IPS-NIHi11 (cell line): Measurements from ENCODE around the gene ZNF593.
A peak's percentile ranks its signal among the peaks of the same experiment; 100 is the strongest.

Source experiments
- DNase-seq: peaks from one replicate; pipeline ENCODE4 v3.0.0; 2012; ENCODE audit warnings: mixed read lengths, low spot score

ZNF593 gene

DNA sequence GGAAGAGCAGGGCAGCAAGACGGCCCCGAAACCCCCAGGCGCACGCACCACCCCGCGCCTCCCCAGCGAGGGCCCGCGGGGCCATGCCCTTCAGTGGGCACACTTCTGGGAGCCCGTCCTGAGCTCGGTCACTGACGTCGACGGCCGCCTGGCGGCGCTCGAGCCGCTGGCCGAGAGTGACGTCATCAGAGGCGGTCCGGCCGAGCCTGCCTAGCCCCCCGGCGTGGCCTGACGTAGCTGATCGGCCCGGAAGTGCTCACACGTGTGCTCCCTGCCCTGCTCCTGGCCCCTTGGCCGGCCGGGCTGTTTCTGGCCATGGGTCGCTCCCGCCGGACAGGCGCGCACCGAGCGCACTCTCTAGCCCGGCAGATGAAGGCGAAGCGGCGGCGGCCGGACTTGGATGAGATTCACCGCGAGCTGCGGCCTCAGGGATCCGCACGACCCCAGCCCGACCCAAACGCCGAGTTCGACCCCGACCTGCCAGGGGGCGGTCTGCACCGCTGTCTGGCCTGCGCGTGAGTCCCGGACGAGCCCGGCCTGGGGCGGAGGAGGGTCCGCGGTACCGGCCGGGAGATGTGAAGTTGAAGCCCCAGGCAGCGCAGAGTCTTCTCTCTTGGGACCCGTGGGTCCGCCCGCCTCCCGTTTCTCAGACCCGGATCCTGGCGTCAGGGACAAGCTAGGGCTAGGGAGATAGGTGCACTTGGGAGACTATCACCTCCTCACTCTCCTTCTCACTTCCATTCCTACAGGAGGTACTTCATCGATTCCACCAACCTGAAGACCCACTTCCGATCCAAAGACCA lies at the start of gene ZNF593:
ZNF593 (plus strand) TSS at position 240 of the 803 bp plus-strand sequence; CDS start at position 316, 76 bp downstream.
- DNase-seq = peak; percentile 98

- DNase-seq = no peak
These were observed 47.6 kb upstream of the ZNF593 start for GRCh38 chr1:26121854-26122773.

DNA sequence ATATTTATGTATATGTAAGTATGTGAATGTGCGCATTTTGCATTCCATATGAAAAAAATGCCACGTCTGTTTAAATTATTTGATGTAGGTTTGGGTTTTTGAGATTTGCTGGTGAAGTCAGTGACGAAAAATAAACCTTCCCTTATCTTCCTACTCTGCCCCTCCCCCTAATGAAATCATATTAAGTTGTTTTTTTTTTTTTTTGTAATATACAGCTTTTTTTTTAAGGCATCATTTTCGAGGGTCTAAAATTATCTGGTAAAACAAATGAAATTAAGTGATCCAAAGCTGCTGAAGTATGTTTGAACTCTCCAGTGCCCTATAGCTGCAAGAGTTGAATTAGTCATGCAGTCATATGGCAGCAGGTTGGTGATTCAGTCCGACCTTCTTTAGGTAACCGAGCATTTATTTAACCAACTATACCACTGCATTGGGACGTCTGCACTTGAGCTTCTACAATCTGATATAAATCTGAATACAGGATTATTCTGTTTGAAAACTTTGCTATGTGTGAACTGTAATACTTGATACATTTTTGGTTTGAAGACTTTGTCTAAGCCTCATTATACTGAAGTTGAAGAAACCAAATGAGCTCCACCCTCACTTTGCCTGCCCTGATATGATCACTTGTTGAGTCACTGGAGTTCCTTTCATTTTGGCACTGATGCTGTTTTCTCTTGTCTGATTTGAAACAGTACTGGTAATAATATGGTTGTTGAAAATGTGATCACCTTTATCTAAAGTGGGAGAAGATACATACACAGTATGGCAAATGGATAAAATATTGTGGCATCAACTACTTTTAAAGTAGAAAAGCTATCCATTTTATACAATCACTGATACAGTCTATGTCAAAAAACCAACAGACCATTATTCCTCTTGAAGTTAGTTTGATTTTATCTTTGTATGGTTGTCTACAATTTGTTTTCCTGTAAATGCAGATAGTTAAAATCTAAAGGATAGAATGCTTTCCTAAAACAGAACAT lies 46.4 kb upstream of the ZNF593 start:
- DNase-seq = no peak

DNA sequence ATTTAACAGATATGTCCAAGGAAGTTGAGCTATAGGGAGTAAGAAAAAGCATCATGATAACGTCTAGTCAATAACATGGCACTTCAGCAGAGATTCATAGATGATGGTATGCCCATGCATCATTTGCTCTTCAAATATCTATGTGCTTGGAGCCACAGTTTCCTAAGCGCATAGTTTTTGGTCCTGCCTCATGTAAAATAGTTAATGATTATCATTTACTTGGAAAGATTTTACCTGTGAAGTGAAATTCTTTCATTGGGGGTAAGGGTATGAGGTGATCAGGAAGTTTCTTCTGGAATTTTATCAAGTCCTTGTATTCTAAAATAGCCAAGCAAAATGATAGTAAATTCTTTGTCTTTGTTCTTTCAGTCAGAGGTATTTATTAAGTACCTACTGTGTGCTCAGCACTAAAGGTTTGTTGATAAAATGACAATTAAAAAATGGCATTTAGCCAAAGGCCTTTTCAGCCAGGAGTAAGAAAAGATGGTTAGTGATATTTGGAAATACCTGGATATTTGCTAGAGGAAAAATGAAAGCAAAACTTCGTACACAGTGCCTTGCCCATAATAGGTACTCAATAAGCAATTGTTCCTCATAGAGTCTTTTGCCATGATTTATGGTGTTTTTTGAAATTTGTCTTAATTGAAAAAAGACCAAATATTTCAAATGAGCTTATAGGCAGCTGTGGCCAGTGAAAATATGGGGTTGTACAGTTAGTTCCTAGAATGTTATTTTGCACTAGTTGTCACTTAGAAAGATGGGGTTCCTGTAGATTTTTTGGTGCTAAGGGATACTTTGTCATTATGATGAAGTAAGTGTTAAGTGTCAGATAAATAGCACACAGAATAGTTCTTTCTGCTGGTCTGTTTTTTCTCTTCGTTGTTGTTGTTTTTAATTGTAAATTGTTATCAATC lies 45.0 kb upstream of the ZNF593 start:
- no peak for DNase-seq

DNA sequence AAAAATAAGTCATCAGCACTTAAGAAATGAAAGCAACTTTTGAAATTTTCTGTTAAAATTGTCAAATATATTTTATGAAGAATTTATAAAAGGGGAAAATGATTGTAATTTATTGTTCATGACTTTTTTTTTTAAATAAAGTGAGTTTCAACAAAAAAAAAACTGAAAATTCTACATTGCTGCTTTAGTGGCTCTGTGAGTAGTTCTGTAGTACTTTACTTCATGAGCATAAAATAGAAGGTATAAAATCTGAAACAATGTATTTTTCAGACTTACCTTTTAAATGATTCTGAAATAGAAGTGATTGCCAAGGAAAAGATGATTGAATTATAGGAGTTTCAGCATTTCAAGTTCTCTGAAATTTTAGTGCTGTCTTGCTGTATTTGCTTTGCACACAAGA lies 44.3 kb upstream of the ZNF593 start:
- DNase-seq = no peak

DNA sequence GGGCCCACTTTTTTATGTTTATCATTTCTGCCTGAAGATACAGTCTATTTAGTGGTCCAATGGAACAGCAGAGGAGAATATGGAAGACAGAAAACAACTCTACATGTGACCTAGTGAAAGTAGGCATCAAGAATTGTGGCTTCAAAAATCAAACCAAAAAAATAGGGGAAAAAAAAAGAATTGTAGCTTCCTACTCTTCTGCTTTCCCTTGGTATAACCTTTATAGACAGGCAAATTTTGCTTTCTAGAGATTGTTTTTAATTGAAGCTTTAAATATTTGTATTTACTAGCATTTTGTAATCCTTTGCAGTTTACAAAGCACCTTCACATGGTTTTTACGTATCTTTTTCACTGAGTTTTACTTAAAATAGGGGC lies 43.8 kb upstream of the ZNF593 start:
- no peak for DNase-seq

DNA sequence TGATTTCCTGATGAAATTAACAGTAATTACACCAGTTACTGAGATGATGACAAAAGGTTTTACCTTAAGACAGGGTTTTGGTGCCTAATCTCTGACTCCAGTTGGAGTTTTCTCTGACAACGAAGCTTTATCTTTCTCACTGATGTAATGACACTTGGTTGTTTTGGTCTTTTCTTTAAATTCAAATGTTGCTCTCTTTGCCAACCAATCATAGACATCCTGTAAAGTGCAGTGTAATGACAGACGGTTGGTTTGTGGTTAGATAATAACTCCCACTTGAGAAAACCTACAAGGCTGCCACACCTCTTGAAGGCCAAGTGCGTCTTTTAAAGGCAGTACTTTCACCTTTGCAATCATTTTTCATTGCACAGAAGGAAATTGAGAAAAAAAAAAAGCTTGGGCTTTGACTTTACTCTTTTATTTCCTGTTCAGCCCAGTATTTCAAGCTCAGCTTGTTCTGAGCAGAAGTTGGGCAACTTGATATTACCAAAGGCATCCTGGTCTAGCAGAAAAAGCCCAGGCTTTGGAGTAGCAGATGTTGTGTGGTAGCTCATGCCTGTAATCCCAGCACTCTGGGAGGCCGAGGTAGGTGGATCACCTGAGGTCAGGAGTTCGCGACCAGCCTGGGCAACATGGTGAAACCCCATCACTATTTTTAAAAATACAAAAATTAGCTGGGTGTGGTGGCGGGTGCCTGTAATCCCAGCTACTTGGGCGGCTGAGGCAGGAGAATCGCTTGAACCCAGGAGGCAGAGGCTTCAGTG lies 43.2 kb upstream of the ZNF593 start:
- DNase-seq = no peak

DNA sequence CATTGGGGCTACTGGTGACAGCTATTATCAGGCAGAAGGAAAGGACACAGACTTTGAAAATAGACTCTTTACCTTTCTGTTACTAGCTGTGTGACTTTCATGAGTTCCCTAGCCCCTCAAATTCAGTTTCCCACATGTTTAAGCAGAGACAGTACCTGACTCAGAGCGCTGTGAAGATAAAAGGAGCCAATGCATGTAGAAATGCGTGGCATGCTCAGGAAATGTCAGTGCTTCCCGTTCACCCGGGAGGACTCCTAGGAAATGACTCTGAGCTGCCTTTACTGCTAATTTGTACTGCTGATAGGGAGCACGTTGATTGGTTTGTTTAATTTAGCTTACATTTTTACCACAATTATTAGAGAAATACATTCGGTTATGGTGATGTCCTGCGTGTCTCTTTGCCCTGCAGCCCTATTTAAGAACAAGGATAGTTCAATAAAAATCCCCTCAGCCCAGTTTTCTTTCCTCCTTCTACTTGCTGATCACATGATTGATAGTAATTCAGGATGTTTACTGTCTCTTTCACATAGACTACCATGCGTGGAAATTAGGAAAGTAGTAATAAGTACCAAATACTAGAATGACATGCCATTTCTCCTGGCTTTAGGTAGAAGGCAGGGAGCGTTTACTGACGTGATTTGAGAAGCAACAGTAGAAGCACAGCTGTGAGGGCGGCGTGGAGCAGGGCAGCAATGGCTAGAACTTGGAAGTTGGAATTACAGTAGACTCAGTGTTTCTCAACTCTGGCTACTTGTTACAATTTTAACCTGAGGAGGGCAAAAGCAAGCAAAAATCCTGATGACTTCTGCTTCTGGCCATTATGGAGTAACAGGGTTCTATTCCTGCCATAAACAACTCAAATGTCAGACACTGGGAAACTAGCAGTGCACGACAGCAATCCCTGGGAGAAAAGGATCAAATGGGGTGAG lies 42.2 kb upstream of the ZNF593 start:
- DNase-seq = no peak

GRCh38 chr1:26129778-26130177 lies 39.9 kb upstream of the ZNF593 start:
- DNase-seq = no peak

DNA sequence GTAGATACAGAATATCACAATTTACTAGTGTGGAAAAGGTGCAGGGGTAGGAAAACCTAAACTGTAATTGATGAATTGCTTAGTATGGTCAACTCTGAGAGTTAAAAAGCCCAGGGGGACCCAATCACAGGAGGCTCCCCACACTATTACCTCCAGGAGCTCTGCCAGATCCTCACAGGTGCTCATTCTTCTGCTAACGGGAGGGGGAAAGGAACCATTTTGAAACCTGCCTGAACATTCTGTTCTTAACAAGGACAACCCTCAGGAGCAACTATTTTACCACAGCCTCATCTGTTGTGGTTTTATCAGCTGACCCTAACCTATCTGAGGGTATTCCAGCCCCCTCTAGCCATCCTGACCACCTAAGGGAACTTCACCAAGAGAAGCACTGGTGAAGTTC lies 39.0 kb upstream of the ZNF593 start:
- no peak for DNase-seq

GRCh38 chr1:26132128-26132833 lies 37.4 kb upstream of the ZNF593 start:
- DNase-seq = peak; percentile 43

DNA sequence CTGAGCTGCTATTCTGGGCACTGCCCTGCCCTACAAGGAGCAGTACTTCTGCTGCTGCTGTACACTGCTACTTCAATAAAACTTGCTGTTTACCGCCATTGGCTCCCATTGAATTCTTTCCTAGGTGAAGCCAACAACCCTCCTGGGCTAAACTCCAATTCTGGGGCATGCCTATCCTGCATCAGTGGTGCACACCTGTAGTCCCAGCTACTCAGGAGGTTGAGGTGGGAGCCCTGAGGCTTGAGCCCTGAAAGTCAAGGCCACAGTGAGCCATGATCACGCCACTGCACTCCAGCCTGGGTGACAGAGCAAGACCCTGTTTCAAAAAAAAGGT lies 36.9 kb upstream of the ZNF593 start:
- DNase-seq = no peak

GRCh38 chr1:26134466-26134865 lies 35.2 kb upstream of the ZNF593 start:
- DNase-seq = no peak

DNA sequence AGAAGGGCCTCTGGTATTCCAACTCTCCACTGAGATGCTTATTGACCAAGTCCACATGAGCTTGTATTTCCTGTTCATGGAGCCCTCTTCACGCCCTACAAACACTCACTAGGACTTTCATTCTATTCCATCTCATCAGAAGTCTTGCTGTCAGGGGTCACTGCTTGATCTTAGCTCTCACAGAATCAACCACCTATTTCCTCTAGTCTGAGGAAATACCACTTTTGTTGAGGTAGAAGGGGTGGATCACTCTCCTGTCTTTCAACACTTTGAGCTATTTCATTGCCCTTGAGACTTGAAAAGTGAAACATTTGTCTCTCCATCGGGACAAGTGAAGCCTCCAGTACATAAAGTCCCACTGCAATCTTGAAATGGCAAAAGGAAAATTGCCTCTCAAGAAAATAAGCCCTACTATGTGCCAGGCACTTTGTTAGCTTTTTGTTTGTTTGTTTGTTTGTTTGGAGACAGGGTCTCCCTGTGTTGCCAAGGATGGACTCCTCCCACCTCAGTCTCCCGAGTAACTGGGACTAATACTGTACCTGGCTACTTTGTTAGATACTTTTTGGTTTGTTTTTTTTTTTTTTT lies 30.6 kb upstream of the ZNF593 start:
- no peak for DNase-seq

DNA sequence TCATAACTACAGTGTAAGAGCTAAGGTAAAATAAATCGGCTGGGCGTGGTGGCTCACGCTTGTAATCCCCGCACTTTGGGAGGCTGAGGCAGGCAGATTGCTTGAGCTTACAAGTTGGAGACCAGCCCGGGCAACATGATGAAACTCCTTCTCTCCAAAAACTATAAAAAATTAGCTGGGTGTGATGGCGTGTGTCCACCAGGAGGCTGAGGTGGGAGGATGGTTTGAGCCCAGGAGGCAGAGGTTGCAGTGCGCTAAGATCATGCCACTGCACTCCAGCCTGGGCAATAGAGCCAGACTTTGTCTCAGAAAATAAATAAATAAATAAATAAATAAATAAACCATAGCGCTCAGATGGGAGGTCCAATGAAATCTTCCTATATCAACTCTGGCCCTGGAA lies 27.5 kb upstream of the ZNF593 start:
- no peak for DNase-seq

DNA sequence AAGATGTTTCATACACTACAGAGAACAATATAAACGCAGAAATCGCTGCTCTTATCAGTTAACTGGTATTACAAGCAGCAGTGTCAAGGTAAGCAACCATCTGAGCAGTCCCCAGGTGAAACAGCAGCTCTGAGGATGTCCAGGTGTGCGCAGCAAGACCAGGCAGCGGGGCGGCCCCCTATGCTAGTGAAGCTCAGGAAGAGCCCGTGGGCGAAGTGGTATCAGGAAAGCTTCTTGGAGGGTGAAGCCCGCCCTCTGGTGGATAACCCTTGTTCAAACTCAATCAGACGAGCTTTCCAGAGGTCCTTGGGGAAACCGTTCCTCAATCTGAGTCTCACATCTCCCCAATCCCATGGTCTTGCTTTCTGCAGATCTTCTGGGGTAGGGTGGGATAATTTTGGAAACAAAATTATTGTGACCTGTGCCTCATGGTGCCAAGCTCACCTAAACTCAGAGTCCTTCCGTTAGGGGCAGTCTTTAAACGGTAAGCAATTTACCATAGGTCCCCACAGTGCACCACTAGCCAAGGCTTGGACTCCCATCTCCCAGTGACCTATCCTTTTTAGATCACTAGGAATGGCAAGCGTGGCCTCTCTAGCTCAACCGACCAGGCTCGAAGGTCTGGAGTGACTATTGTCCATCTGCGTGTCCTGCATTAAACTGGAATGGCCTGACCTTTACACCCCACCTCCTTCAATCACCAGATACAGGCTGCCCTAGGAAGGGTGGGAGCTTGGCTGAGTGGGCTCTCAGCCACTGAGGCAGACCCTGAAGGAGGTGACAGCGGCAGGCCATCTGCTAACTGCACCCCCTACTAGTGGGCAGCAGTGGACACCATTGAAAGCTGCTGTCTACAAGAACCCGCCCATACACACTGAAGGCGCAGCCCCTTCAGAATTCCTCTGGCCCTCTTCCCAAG lies 24.4 kb upstream of the ZNF593 start:
- DNase-seq = peak; percentile 84

GRCh38 chr1:26145960-26146294 lies 23.8 kb upstream of the ZNF593 start:
- DNase-seq = no peak
